Measurements from ENCODE around the gene CDH22.

Gene CDH22

DNA sequence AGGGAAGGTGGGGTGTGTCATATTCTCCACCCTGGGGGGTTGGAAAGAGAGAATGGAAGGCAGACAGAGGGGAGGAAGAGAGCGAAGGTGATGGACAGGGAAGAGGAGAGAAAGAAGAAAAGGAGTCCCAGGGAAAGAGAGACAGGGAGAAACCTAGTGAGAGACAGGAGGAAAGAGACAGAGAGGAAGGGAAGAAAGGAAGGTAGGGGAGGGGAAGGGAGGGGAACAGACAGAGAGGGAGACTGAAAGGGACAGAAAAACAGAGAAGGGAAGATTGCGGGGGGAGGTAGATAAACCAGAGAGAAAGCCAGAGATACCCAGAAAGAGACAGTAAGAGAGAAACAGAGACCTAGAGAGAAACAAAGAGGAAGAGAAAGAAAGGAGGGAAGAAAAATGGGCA lies 88.4 kb downstream of the CDH22 start:
- TF ChIP-seq POLR2AphosphoS5 (IDR thresholded peaks at IDR 0.05; ENCODE audit: low read depth, low read length), result no peak
- TF ChIP-seq SIN3A (IDR thresholded peaks at IDR 0.05; ENCODE audit: borderline replicate concordance, insufficient read depth, low read length), result no peak
- TF ChIP-seq, protein P1, sequence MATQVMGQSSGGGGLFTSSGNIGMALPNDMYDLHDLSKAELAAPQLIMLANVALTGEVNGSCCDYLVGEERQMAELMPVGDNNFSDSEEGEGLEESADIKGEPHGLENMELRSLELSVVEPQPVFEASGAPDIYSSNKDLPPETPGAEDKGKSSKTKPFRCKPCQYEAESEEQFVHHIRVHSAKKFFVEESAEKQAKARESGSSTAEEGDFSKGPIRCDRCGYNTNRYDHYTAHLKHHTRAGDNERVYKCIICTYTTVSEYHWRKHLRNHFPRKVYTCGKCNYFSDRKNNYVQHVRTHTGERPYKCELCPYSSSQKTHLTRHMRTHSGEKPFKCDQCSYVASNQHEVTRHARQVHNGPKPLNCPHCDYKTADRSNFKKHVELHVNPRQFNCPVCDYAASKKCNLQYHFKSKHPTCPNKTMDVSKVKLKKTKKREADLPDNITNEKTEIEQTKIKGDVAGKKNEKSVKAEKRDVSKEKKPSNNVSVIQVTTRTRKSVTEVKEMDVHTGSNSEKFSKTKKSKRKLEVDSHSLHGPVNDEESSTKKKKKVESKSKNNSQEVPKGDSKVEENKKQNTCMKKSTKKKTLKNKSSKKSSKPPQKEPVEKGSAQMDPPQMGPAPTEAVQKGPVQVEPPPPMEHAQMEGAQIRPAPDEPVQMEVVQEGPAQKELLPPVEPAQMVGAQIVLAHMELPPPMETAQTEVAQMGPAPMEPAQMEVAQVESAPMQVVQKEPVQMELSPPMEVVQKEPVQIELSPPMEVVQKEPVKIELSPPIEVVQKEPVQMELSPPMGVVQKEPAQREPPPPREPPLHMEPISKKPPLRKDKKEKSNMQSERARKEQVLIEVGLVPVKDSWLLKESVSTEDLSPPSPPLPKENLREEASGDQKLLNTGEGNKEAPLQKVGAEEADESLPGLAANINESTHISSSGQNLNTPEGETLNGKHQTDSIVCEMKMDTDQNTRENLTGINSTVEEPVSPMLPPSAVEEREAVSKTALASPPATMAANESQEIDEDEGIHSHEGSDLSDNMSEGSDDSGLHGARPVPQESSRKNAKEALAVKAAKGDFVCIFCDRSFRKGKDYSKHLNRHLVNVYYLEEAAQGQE (IDR thresholded peaks at IDR 0.05; ENCODE audit: insufficient read depth in 1 of 2, low read depth in 2 of 2, low read length in 2 of 2), result no peak
- TF ChIP-seq TAF1 (IDR thresholded peaks at IDR 0.05; ENCODE audit: borderline replicate concordance, insufficient read depth, low read length), result no peak
- no peak for TF ChIP-seq FOXP2 (optimal IDR thresholded peaks at IDR 0.05; ENCODE audit: borderline replicate concordance, extremely low read depth, extremely low read length, insufficient read depth)

DNA sequence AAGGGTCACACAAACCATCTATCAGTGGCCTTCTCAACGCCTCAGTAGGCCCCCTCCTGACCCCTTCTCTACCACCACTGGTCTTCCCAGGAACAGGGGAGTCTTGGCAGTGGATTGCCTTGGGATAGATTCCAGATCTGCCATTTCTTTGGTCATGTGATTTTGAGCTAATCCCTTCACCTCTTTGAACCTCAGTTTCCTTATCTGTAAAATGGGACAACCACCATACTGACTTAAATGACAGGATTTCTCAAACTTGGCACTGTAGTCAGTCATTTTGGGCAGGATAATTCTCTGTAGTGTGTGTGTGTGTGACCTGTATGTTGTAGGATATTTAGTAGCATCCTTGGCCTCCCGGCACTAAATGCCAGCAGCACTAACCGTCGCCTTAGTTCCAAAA lies 89.1 kb downstream of the CDH22 start:
- TF ChIP-seq, protein P1 (IDR thresholded peaks at IDR 0.05; ENCODE audit: insufficient read depth in 1 of 2, low read depth in 2 of 2, low read length in 2 of 2), result no peak
- TF ChIP-seq SIN3A (IDR thresholded peaks at IDR 0.05; ENCODE audit: borderline replicate concordance, insufficient read depth, low read length) (no peak), POLR2AphosphoS5 (IDR thresholded peaks at IDR 0.05; ENCODE audit: low read depth, low read length) (no peak), FOXP2 (optimal IDR thresholded peaks at IDR 0.05; ENCODE audit: borderline replicate concordance, extremely low read depth, extremely low read length, insufficient read depth) (no peak), TAF1 (IDR thresholded peaks at IDR 0.05; ENCODE audit: borderline replicate concordance, insufficient read depth, low read length) (no peak)

DNA sequence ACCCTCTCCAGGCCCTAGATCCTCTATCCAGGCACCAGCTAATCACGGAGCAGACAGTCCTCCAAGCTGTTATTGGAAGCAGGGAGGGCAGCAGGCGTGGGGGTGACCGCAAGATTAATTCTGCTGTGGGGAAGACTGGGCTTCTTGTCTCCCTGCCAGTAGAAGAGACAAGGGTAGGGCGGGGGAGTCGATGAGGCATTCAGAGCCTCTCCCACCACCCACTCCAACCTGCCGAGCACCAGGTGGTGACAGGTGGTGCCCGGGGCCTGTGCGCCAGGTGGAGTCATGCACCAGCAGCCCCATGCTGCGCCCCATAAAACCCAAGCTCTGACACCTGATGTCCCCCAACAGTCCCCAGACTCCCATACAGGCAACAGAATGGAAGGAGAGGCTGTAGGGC lies 89.6 kb downstream of the CDH22 start:
- TF ChIP-seq, protein P1 (IDR thresholded peaks at IDR 0.05; ENCODE audit: insufficient read depth in 1 of 2, low read depth in 2 of 2, low read length in 2 of 2), result no peak
- no peak for TF ChIP-seq TAF1 (IDR thresholded peaks at IDR 0.05; ENCODE audit: borderline replicate concordance, insufficient read depth, low read length)

DNA sequence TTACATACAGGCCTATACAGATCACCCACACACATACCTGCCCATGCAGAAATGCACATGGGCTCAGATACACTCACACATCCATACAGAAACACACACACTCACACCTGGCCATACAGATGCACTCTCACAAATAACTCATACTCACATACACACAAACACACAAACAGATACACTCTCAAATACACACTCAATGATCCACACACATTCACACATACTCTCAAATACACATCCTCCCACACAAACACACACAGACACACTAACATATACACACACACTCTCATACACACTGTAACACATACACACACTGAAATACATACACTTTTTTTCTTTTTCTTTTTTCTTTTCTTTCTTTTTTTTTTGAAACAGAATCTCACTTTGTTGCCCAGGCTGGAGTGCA lies 90.7 kb downstream of the CDH22 start:
- no peak for TF ChIP-seq POLR2AphosphoS5 (IDR thresholded peaks at IDR 0.05; ENCODE audit: low read depth, low read length)
- TF ChIP-seq FOXP2 (optimal IDR thresholded peaks at IDR 0.05; ENCODE audit: borderline replicate concordance, extremely low read depth, extremely low read length, insufficient read depth), result no peak
- TF ChIP-seq, protein P1 (IDR thresholded peaks at IDR 0.05; ENCODE audit: insufficient read depth in 1 of 2, low read depth in 2 of 2, low read length in 2 of 2), result no peak
- TF ChIP-seq SIN3A (IDR thresholded peaks at IDR 0.05; ENCODE audit: borderline replicate concordance, insufficient read depth, low read length), result no peak
- no peak for TF ChIP-seq TAF1 (IDR thresholded peaks at IDR 0.05; ENCODE audit: borderline replicate concordance, insufficient read depth, low read length)

DNA sequence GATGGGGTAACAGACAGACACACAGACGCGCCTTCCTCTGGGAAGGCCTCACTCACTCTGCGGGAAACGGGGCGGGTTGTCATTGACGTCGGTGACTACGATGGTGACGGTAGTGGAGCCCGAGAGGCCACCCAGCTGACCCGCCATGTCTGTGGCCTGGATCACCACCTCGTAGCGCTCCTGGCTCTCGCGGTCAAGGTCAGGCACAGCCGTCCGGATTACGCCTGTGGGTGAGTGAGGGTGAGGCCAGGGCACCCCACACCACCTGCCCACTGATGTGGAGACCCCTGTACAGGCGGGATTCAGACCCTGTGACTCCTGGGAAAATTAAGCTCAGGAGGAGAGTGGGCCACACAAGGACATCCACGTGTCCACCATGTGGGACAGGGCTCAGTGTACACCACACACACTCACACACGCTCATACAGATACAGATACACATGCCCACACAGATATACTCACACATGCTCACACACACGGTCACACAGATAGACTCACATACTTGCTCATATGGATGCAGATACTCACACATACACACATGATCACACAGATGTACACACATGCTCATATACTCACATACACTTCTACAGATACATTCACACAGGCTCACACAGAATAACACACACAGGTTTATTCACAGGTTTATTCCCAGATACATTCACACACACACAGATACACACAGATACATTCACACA lies 91.4 kb downstream of the CDH22 start:
- no peak for TF ChIP-seq SIN3A (IDR thresholded peaks at IDR 0.05; ENCODE audit: borderline replicate concordance, insufficient read depth, low read length)
- TF ChIP-seq TAF1 (IDR thresholded peaks at IDR 0.05; ENCODE audit: borderline replicate concordance, insufficient read depth, low read length), result no peak
- TF ChIP-seq, protein P1 (IDR thresholded peaks at IDR 0.05; ENCODE audit: insufficient read depth in 1 of 2, low read depth in 2 of 2, low read length in 2 of 2), result no peak
- no peak for TF ChIP-seq FOXP2 (optimal IDR thresholded peaks at IDR 0.05; ENCODE audit: borderline replicate concordance, extremely low read depth, extremely low read length, insufficient read depth)
- no peak for TF ChIP-seq POLR2AphosphoS5 (IDR thresholded peaks at IDR 0.05; ENCODE audit: low read depth, low read length)
